ENCODE results near the gene SLC45A2. TPM values are rescaled to one million over a fixed set of nuclear protein-coding genes. Genes with fewer than 3 reads are reported as not detected.

The SLC45A2 gene
- total RNA-seq, 2 donors from 2014 or later: 0.32 TPM; not detected in 1

DNA sequence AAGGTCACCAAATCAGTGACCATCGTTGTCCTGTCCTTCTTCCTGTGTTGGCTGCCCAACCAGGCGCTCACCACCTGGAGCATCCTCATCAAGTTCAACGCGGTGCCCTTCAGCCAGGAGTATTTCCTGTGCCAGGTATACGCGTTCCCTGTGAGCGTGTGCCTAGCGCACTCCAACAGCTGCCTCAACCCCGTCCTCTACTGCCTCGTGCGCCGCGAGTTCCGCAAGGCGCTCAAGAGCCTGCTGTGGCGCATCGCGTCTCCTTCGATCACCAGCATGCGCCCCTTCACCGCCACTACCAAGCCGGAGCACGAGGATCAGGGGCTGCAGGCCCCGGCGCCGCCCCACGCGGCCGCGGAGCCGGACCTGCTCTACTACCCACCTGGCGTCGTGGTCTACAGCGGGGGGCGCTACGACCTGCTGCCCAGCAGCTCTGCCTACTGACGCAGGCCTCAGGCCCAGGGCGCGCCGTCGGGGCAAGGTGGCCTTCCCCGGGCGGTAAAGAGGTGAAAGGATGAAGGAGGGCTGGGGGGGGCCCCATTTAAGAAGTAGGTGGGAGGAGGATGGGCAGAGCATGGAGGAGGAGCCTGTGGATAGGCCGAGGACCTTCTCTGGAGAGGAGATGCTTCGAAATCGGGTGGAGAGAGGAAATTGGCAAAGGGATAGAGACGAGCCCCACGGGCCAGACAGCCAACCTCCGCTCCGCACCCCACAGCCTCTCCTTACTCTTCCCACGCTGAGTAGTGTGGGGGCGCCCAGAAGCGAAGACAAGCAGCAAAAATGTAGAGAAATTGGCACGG, 46.6 kb downstream of the SLC45A2 start:
- TF ChIP-seq, protein P1, sequence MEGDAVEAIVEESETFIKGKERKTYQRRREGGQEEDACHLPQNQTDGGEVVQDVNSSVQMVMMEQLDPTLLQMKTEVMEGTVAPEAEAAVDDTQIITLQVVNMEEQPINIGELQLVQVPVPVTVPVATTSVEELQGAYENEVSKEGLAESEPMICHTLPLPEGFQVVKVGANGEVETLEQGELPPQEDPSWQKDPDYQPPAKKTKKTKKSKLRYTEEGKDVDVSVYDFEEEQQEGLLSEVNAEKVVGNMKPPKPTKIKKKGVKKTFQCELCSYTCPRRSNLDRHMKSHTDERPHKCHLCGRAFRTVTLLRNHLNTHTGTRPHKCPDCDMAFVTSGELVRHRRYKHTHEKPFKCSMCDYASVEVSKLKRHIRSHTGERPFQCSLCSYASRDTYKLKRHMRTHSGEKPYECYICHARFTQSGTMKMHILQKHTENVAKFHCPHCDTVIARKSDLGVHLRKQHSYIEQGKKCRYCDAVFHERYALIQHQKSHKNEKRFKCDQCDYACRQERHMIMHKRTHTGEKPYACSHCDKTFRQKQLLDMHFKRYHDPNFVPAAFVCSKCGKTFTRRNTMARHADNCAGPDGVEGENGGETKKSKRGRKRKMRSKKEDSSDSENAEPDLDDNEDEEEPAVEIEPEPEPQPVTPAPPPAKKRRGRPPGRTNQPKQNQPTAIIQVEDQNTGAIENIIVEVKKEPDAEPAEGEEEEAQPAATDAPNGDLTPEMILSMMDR (IDR thresholded peaks at IDR 0.05): no peak
- H3K4me1 ChIP-seq: no peaks in the 10 kb centered on the region
- H3K36me3 ChIP-seq: no peaks in the 10 kb centered on the region
- intact Hi-C loops (cut with DNase I): no loop called here
- DNase-seq: no peak
- H3K9ac ChIP-seq (ENCODE audit: low read depth in 2 of 2, low read length in 2 of 2): no peak overlapping the region
- peaks cover 23% of the 10 kb centered on the region for H3K27me3 ChIP-seq
- H3K9me3 ChIP-seq: no peaks in the 10 kb centered on the region
- H3K4me3 ChIP-seq: no peak overlapping the region
- H3K27ac ChIP-seq: no peak overlapping the region

DNA sequence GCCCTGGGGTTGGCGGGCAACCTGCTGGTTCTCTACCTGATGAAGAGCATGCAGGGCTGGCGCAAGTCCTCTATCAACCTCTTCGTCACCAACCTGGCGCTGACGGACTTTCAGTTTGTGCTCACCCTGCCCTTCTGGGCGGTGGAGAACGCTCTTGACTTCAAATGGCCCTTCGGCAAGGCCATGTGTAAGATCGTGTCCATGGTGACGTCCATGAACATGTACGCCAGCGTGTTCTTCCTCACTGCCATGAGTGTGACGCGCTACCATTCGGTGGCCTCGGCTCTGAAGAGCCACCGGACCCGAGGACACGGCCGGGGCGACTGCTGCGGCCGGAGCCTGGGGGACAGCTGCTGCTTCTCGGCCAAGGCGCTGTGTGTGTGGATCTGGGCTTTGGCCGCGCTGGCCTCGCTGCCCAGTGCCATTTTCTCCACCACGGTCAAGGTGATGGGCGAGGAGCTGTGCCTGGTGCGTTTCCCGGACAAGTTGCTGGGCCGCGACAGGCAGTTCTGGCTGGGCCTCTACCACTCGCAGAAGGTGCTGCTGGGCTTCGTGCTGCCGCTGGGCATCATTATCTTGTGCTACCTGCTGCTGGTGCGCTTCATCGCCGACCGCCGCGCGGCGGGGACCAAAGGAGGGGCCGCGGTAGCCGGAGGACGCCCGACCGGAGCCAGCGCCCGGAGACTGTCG, 47.3 kb downstream of the SLC45A2 start:
- Histone ChIP-seq H3K4me1 (no peaks in the 10 kb centered on the region), H3K36me3 (no peaks in the 10 kb centered on the region), H3K9me3 (no peaks in the 10 kb centered on the region), H3K4me3 (no peak overlapping the region), H3K27ac (no peak overlapping the region), H3K9ac (ENCODE audit: low read depth in 2 of 2, low read length in 2 of 2) (no peak overlapping the region), H3K27me3 (peaks cover 23% of the 10 kb centered on the region)
- intact Hi-C loops (cut with DNase I): no loop called here
- TF ChIP-seq, protein P1 (IDR thresholded peaks at IDR 0.05): no peak
- no peak for DNase-seq

DNA sequence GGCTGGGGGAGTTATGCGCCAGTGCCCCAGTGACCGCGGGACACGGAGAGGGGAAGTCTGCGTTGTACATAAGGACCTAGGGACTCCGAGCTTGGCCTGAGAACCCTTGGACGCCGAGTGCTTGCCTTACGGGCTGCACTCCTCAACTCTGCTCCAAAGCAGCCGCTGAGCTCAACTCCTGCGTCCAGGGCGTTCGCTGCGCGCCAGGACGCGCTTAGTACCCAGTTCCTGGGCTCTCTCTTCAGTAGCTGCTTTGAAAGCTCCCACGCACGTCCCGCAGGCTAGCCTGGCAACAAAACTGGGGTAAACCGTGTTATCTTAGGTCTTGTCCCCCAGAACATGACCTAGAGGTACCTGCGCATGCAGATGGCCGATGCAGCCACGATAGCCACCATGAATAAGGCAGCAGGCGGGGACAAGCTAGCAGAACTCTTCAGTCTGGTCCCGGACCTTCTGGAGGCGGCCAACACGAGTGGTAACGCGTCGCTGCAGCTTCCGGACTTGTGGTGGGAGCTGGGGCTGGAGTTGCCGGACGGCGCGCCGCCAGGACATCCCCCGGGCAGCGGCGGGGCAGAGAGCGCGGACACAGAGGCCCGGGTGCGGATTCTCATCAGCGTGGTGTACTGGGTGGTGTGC, 48.0 kb downstream of the SLC45A2 start, which contains the start of gene RXFP3:
TSS of gene RXFP3 (plus strand) at position 6 of the 636 bp plus-strand sequence. CDS start at position 361, 355 bp downstream.
- H3K27me3 ChIP-seq: peaks cover 23% of the 10 kb centered on the region
- TF ChIP-seq, protein P1 (IDR thresholded peaks at IDR 0.05): no peak
- DNase-seq: no peak
- no peak within 1 kb of the TSS for H3K4me3 ChIP-seq
- H3K4me1 ChIP-seq: no peaks in the 10 kb centered on the region
- no peak within 1 kb of the TSS for H3K9ac ChIP-seq (ENCODE audit: low read depth in 2 of 2, low read length in 2 of 2)
- intact Hi-C loops (cut with DNase I): no loop called here
- H3K27ac ChIP-seq: no peak within 1 kb of the TSS
- no peaks in the 10 kb centered on the region for H3K9me3 ChIP-seq
- H3K36me3 ChIP-seq: no peaks in the 10 kb centered on the region

DNA sequence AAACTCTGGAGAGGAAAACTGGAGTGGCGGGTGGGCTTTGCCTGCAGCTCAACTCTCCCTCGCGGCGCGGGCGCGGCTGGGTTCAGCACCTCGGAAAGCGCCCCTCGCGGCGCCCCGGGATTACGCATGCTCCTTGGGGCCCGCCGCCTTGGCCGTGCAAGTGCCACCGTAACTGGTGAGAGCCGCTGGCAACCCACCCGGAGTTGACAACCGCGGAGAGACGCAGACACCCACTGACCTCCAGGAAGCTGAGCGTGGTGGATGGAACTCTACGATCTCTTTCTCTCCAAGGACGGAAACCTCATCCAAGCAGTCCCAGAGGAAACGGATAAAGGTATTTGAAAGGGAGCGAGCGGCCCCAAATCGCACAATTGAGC, 48.5 kb downstream of the SLC45A2 start:
- Histone ChIP-seq H3K4me1 (no peaks in the 10 kb centered on the region), H3K27ac (no peak overlapping the region), H3K9me3 (no peaks in the 10 kb centered on the region), H3K36me3 (no peaks in the 10 kb centered on the region), H3K4me3 (no peak overlapping the region), H3K27me3 (peaks cover 23% of the 10 kb centered on the region), H3K9ac (ENCODE audit: low read depth in 2 of 2, low read length in 2 of 2) (no peak overlapping the region)
- TF ChIP-seq, protein P1 (IDR thresholded peaks at IDR 0.05): no peak
- intact Hi-C loops (cut with DNase I): no loop called here
- DNase-seq: peak; percentile 31

DNA sequence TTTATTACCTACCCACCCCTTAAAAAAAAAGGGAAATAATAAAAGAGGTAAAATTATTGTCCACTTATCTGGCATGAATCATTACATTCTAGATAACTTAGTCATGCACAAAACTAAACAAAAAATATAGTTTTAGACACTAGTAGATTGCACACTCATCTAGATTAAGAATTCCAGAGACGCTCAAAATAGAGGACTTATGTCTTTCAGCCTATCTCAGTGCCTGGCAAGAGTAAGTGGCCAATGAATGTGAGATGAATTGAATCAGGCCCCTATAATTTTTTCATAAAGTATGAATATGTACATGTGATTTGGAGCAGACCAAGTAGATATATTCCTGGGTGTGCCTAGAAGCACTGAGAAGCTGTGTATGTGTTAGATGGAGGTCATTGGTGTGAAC, 50.3 kb downstream of the SLC45A2 start:
- no peak for DNase-seq
- H3K4me3 ChIP-seq: no peak overlapping the region
- intact Hi-C loops (cut with DNase I): loop anchor here (5.0 kb wide), 1 partner anchor 497 kb away; no protein-coding TSS in a partner anchor
- H3K9ac ChIP-seq (ENCODE audit: low read depth in 2 of 2, low read length in 2 of 2): no peak overlapping the region
- H3K27ac ChIP-seq: no peak overlapping the region
- peaks cover 23% of the 10 kb centered on the region for H3K27me3 ChIP-seq
- H3K36me3 ChIP-seq: no peaks in the 10 kb centered on the region
- TF ChIP-seq, protein P1 (IDR thresholded peaks at IDR 0.05): no peak
- no peaks in the 10 kb centered on the region for H3K9me3 ChIP-seq
- H3K4me1 ChIP-seq: no peaks in the 10 kb centered on the region

All from colonic mucosa (tissue), 4 donors.